HG03039 (cell line): ENCODE measurements around the gene MPO.

Experiments
- ATAC-seq: cut with Tn5 transposase; IDR thresholded peaks from one replicate; pipeline ENCODE4 v1.9.1; 2021; ENCODE audit warnings: mild to moderate bottlenecking, moderate library complexity; ENCODE audit not compliant: unreplicated experiment

Gene MPO

GRCh38 chr17:58319173-58320162, 38.7 kb upstream of the MPO start:
- ATAC-seq: no peak

- no peak for ATAC-seq
These were observed 38.0 kb upstream of the MPO start for GRCh38 chr17:58318627-58319172.

- no peak for ATAC-seq
These were observed 37.3 kb upstream of the MPO start for GRCh38 chr17:58318065-58318481.

GRCh38 chr17:58317421-58318064, 36.8 kb upstream of the MPO start:
- no peak for ATAC-seq

GRCh38 chr17:58316260-58316960, 35.7 kb upstream of the MPO start:
- no peak for ATAC-seq

- ATAC-seq: no peak
These were observed 35.0 kb upstream of the MPO start for GRCh38 chr17:58315750-58316149.

GRCh38 chr17:58315281-58315711, 34.6 kb upstream of the MPO start:
- no peak for ATAC-seq

DNA sequence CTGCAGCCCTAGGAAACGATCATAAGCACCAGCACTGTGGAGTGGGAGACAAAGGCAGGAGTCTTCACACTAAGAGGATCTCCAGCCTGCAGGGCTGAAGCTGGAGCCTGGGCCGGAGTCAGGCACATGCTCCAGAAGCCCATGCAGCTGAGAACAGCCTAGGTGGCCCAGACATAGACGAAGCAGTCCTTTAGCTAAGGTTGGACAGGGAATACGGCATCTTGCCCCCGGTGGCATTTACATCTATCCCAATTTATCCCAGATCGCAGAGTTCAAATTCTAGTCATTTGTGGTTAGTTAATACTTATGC, 33.9 kb upstream of the MPO start:
- ATAC-seq: no peak

- no peak for ATAC-seq
These were observed 33.3 kb upstream of the MPO start for GRCh38 chr17:58313815-58314705.

- ATAC-seq: no peak
These were observed 32.1 kb upstream of the MPO start for GRCh38 chr17:58312829-58313228.

DNA sequence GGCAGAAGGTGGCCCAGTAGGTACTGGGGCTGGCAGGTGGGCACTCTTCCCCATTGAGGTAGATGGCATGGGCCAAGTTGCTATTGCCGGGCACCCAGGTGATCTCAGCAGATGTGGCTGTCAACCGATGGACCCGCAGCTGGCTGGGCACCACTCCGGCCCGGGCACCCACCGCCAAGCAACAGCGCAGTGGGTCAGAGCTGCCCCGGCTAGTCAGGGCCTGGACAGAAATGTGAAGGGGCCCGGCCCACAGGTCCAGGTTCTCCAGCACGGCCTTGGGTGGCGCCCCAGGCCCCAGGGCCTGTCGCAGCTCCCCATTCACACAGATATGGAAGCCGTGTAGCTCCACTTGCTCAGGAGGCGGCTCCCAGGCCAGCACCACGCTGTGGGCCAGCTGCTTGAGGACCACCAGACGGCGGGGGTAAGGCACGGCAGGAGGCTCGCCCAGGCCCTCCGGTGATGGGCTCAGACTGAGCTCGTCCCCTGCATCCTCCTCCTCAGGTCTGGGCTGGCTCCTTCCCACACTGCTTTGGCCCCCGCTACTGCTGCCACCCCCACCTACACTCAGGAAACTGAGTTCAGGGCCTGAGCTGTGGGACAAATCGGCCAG, 31.4 kb upstream of the MPO start:
- no peak for ATAC-seq

- no peak for ATAC-seq
These were observed 30.7 kb upstream of the MPO start for GRCh38 chr17:58311429-58311894.

GRCh38 chr17:58310511-58311428, 30.0 kb upstream of the MPO start:
- no peak for ATAC-seq

- no peak for ATAC-seq
These were observed 29.2 kb upstream of the MPO start for GRCh38 chr17:58309918-58310259.

- ATAC-seq: no peak
These were observed 28.5 kb upstream of the MPO start for GRCh38 chr17:58308985-58309917.

GRCh38 chr17:58308173-58308984, 27.6 kb upstream of the MPO start:
- no peak for ATAC-seq
